ENCODE data around the gene SDSL.

The SDSL gene

GRCh38 chr12:113422886-113423669 lies 898 bp downstream of the SDSL start:
- FAIRE-seq: no peak

GRCh38 chr12:113424456-113424855 lies 2.3 kb downstream of the SDSL start:
- no peak for FAIRE-seq

- no peak for FAIRE-seq
Observed at GRCh38 chr12:113424915-113425823, 3.0 kb downstream of the SDSL start.

DNA sequence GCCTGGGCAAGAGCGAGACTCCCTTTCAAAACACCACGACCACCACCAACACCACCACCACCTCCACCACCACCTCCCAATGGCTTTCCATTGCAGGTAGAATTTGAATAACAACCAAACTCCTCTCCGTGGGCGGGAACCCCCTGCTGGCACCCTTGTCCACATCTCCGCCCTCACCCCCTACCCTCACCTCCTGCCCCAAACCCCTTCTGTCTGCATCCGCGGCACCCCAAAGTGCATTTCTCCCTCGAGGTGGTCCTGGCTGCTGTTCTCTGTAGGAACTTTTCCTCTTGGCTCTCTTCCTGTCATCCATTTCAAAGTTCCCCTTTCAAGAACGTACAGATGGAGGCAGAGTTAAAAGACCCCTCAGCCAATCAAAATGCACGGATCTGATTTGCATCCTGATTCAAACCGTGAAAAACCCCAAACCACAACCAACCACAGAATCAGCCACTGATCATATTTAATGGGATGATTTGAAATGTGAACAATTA lies 3.8 kb downstream of the SDSL start:
- no peak for FAIRE-seq

GRCh38 chr12:113427882-113428281 lies 5.7 kb downstream of the SDSL start:
- FAIRE-seq: no peak

DNA sequence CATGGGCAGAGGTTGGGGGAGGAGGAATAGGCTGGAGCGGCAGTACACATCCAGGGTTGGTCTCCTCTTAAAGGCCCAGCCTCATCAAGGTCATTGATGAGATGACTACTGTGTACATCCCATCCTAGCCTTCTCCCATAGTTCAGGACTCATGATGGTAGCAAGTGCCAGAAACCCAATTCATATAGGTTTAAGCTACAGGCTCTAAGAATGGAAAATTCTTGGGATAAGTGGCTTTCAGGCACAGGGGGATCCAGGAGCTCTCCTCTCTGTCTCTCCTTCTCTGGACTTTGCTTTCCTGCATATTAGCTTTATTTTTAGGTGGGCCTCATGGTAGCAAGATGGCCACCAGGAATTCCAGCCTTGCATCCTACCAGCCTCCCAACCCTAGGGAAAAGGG lies 6.3 kb downstream of the SDSL start:
- FAIRE-seq: no peak

DNA sequence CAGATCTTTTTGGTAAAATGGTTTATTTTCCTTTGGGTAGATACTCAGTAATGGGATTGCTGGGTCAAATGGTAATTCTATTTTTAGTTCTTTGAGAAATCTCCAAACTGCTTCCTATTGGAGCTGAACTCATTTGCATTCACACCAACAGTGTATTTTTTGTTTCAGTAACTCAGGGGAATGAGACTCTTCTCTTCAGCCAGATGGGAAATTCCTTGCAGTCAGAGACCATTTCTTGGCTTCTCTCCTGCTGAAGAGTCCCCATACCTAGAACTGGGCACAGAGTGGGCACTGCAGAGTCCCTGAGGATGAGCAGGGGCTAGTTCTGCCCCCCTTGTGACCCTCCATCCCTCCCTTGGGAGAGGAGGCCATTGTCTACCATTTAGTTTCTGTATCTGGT lies 10.8 kb downstream of the SDSL start:
- no peak for FAIRE-seq

GRCh38 chr12:113435367-113435766 lies 13.2 kb downstream of the SDSL start:
- FAIRE-seq: no peak

DNA sequence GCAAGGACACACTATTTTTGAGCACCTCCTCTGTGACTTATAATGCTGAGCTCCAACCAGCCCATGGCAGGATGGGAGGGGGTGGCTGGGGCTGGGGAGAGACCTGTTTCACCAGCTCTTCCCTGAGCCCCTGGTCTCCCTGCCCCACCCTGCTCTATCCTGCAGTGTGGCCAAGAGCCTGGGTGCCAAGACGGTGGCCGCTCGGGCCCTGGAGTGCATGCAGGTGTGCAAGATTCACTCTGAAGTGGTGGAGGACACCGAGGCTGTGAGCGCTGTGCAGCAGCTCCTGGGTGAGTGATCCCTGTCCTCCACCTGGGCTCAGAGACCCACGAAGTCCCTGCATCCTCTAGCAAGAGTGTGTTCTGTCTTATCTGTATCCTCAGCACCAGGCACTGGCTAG lies 14.4 kb downstream of the SDSL start:
- FAIRE-seq: no peak

- no peak for FAIRE-seq
Observed at GRCh38 chr12:113436993-113437728, 15.0 kb downstream of the SDSL start.

GRCh38 chr12:113437729-113438100 lies 15.5 kb downstream of the SDSL start:
- FAIRE-seq: no peak

GRCh38 chr12:113438523-113439300 lies 16.5 kb downstream of the SDSL start:
- FAIRE-seq: no peak

- no peak for FAIRE-seq
Observed at GRCh38 chr12:113439301-113439597, 17.1 kb downstream of the SDSL start.

GRCh38 chr12:113439606-113440030 lies 17.4 kb downstream of the SDSL start:
- FAIRE-seq: no peak

GRCh38 chr12:113440336-113440735 lies 18.2 kb downstream of the SDSL start:
- FAIRE-seq: no peak

- FAIRE-seq: no peak
Observed at GRCh38 chr12:113440947-113441782, 19.0 kb downstream of the SDSL start.

- no peak for FAIRE-seq
Observed at GRCh38 chr12:113443030-113443539, 20.9 kb downstream of the SDSL start.

GRCh38 chr12:113445544-113446171 lies 23.5 kb downstream of the SDSL start:
- no peak for FAIRE-seq

- no peak for FAIRE-seq
Observed at GRCh38 chr12:113448873-113449272, 26.7 kb downstream of the SDSL start.

DNA sequence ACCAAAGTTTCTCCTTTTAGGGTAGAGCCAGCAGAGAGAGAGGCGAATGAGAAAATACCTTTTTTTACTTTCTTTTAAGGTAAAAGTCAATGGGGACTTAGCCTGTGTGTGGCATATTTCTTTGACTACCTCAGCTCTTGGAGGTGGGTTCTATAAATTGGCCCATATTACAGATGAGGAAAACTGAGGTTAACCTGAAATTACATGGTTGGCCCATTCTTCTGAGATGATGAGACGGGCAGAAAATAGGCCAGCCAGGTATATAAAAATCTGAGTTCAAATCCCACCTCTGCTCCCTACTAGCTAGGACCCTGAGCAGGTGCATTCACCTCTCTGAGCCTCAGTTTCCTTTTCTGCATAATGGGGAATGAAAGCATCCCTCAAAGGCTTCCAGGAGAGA lies 27.1 kb downstream of the SDSL start:
- no peak for FAIRE-seq

DNA sequence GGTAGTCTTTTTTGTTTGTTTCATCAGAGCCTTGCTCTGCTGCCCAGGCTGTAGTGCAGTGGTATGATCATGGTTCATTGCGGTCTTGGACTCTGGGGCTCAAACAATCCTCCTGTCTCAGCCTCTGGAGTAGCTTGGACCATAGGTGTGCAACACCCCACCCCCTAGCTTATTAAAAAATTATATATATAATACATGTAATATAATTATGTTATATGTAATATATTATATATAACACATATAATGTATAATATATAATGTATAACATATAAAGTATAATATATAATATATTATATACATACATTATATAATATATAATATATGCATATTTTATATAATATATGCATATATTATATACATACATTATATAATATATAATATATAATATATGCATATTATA lies 27.7 kb downstream of the SDSL start:
- peak; percentile 94 for FAIRE-seq

Measured in endometrium (tissue), 2 donors.